WI38 (cell line): ENCODE measurements around the gene CDKAL1.

Experiments
- H3K4me3 ChIP-seq: 2 replicates; pipeline ENCODE4 v1.5.1; 2011; ENCODE audit warnings: low read depth, mild to moderate bottlenecking, control low read depth, low read length
- TF ChIP-seq, protein P1 (sequence below): IDR thresholded peaks from 2 replicates; pipeline ENCODE4 v1.5.1; 2012; ENCODE audit warnings: low read depth, mild to moderate bottlenecking, control low read depth, low read length

CDKAL1 gene

DNA sequence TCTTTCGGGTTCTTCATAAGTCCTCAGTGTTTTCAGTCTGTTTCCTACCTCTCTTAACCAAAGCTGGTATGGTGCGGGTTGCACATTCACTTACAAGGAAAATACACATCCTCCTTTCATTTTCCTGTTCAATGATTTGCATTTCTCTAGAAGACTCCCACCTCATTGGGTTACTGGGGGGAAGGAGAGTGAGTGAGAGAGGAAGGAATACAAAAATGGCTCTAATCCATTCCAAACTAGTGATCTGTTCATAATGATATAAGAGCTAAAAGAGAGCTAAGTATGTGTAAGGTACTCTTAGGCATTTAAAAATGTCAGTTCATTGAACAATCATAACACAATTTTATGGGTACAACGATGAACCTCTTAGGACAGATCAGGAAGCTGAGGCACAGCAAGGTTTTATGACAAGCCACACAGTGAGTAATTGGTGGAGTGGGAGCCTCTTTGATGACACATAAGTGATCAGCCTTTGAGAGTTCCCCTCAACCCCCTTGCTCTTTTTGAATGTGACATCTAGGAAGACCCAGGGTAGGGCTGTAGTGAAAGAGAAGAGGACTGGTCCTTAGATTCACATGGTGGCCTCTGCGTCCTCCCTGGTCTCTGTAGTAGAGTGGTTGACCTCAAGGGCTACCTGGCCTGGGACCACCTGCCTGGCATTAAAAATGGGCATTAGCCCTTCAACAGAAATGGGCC lies 730.9 kb downstream of the CDKAL1 start:
- no peak overlapping the region for H3K4me3 ChIP-seq
- TF ChIP-seq, protein P1, sequence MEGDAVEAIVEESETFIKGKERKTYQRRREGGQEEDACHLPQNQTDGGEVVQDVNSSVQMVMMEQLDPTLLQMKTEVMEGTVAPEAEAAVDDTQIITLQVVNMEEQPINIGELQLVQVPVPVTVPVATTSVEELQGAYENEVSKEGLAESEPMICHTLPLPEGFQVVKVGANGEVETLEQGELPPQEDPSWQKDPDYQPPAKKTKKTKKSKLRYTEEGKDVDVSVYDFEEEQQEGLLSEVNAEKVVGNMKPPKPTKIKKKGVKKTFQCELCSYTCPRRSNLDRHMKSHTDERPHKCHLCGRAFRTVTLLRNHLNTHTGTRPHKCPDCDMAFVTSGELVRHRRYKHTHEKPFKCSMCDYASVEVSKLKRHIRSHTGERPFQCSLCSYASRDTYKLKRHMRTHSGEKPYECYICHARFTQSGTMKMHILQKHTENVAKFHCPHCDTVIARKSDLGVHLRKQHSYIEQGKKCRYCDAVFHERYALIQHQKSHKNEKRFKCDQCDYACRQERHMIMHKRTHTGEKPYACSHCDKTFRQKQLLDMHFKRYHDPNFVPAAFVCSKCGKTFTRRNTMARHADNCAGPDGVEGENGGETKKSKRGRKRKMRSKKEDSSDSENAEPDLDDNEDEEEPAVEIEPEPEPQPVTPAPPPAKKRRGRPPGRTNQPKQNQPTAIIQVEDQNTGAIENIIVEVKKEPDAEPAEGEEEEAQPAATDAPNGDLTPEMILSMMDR, result no peak

DNA sequence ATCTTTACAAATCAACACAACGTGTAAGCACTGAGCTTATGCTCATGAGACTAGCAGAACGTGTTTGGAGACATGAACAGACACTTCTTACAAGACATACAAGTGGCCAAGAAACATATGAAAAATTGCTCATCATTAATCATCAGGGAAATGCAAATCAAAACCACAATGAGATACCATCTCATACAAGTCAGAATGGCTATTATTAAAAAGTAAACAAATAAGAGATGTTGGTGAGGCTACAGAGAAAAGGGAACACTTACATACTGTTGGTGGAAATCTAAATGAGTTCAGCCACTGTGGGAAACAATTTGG lies 731.4 kb downstream of the CDKAL1 start:
- TF ChIP-seq, protein P1, result no peak
- H3K4me3 ChIP-seq, result no peak overlapping the region

- H3K4me3 ChIP-seq, result no peak overlapping the region
- TF ChIP-seq, protein P1, result no peak
These were observed 736.5 kb downstream of the CDKAL1 start for GRCh38 chr6:21270636-21271201.

GRCh38 chr6:21271428-21272155 lies 737.3 kb downstream of the CDKAL1 start:
- H3K4me3 ChIP-seq, result no peak overlapping the region
- TF ChIP-seq, protein P1, result no peak

- TF ChIP-seq, protein P1, result no peak
- no peak overlapping the region for H3K4me3 ChIP-seq
These were observed 739.2 kb downstream of the CDKAL1 start for GRCh38 chr6:21273451-21273850.

DNA sequence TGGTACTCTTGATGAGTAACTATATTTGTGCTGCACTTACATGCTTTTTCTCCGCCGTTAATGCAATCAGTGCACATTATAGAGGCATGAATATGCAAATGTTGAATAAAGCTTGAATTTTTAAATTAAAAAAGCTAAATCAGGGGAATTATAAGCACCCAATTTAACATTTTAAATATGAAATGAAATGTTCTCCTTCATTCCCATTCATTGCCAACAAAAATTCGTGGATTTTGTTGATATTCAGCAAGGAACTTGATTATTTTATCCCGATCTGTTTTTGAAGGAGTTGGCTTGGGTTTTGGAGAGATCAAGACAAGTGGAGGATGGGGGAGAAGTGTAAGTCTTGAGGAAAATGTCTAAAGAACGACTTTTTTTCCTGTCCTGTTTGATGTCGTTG lies 740.6 kb downstream of the CDKAL1 start:
- TF ChIP-seq, protein P1, result no peak
- H3K4me3 ChIP-seq, result no peak overlapping the region
